B cell (primary cell): Measurements from ENCODE around the gene ENPP7. TPM values are rescaled to one million over a fixed set of nuclear protein-coding genes. Genes with fewer than 3 reads are reported as not detected.

Source experiments
- polyA plus RNA-seq: library from polyadenylated mRNA; depleted of rRNA; stranded (reverse); fragments of >200 nt; gene quantifications from 2 replicates; pipeline ENCODE4 v1.2.3, GENCODE V29; 2012
- small RNA-seq: library from RNA; depleted of rRNA; stranded (forward); fragments of <200 nt; gene quantifications from one replicate; pipeline ENCODE3, GENCODE V24; 2012; ENCODE audit warnings: low replicate concordance, low read depth; ENCODE audit not compliant: insufficient read length
- total RNA-seq, 2 donors: library from RNA; stranded (reverse); fragments of 120-200 nt in 1 of 2; gene quantifications; 1 replicate in 1 of 2; 2 replicates in 1 of 2; pipeline versions ENCODE4 v1.2.3 to v1.2.4, GENCODE V29; 2013 to 2022

Gene ENPP7
- total and polyA plus RNA-seq, 2 donors (not counting 1 experiment from before 2014, with no cell fraction given), result 0.40 to 6.7 TPM

Small RNA genes lying within 50 kb of the gene (small RNA-seq; reads per million reads assigned to genes)
- not detected for gene MIR4739

Other genes starting within 250 kb of the ENPP7 start
- not detected in 2 replicates for gene RBFOX3, start 119.9 kb upstream of the ENPP7 start, total RNA-seq
- not detected in 2 replicates for gene RBFOX3, start 119.9 kb upstream of the ENPP7 start, polyA plus RNA-seq
- 0.07 and 0.47 TPM in 2 replicates for gene CBX2, start 47.2 kb downstream of the ENPP7 start, total RNA-seq
- gene CBX2, start 47.2 kb downstream of the ENPP7 start, polyA plus RNA-seq, result 0.09 and 0.10 TPM in 2 replicates
- 6.8 and 10.3 TPM in 2 replicates for gene CBX8, start 66.1 kb downstream of the ENPP7 start, total RNA-seq
- gene CBX8, start 66.1 kb downstream of the ENPP7 start, polyA plus RNA-seq, result 0.31 and 0.36 TPM in 2 replicates
- gene CBX4, start 108.5 kb downstream of the ENPP7 start, total RNA-seq, result 73.2 and 81.9 TPM in 2 replicates
- gene CBX4, start 108.5 kb downstream of the ENPP7 start, polyA plus RNA-seq, result 96.2 and 115 TPM in 2 replicates